ENCODE data around the gene ZC3H4. TPM values are rescaled to one million over a fixed set of nuclear protein-coding genes. Genes with fewer than 3 reads are reported as not detected.
A peak's percentile ranks its signal among the peaks of the same experiment; 100 is the strongest.
"Not testable (repeated sequence)": the region's sequence is repeated elsewhere in the genome, so short reads cannot be mapped to it uniquely, and the experiment has no call there.

Gene ZC3H4
- total RNA-seq, 1 donor from 2014 or later = 56.7 TPM

- Mint-ChIP-seq H3K9me3 (ENCODE audit: unreplicated experiment) (no peaks in the 10 kb centered on the region), H3K4me1 (ENCODE audit: unreplicated experiment) (peaks cover 28% of the 10 kb centered on the region), H3K36me3 (ENCODE audit: low read depth, unreplicated experiment) (peaks cover 6% of the 10 kb centered on the region), H3K4me3 (ENCODE audit: unreplicated experiment) (no peak overlapping the region), H3K27me3 (ENCODE audit: unreplicated experiment) (no peaks in the 10 kb centered on the region), H3K27ac (ENCODE audit: unreplicated experiment) (no peak overlapping the region)
- DNase-seq (ENCODE audit: low spot score) = no peak
- no peak for TF ChIP-seq CTCF (IDR thresholded peaks at IDR 0.05; ENCODE audit: unreplicated experiment)
These were observed 8.9 kb downstream of the ZC3H4 start for GRCh38 chr19:47104680-47105079.

- Mint-ChIP-seq H3K27ac (ENCODE audit: unreplicated experiment) (no peak overlapping the region), H3K27me3 (ENCODE audit: unreplicated experiment) (no peaks in the 10 kb centered on the region), H3K9me3 (ENCODE audit: unreplicated experiment) (no peaks in the 10 kb centered on the region), H3K4me1 (ENCODE audit: unreplicated experiment) (peaks cover 12% of the 10 kb centered on the region), H3K36me3 (ENCODE audit: low read depth, unreplicated experiment) (peaks cover 3% of the 10 kb centered on the region), H3K4me3 (ENCODE audit: unreplicated experiment) (no peak overlapping the region)
- TF ChIP-seq CTCF (IDR thresholded peaks at IDR 0.05; ENCODE audit: unreplicated experiment) = no peak
- no peak for DNase-seq (ENCODE audit: low spot score)
These were observed 11.1 kb downstream of the ZC3H4 start for GRCh38 chr19:47102346-47103060.

- H3K27ac Mint-ChIP-seq (ENCODE audit: unreplicated experiment); H3K9me3 Mint-ChIP-seq (ENCODE audit: unreplicated experiment); H3K27me3 Mint-ChIP-seq (ENCODE audit: unreplicated experiment); DNase-seq (ENCODE audit: low spot score); H3K4me3 Mint-ChIP-seq (ENCODE audit: unreplicated experiment); H3K4me1 Mint-ChIP-seq (ENCODE audit: unreplicated experiment): not testable (repeated sequence)
- H3K36me3 Mint-ChIP-seq (ENCODE audit: low read depth, unreplicated experiment) = peaks cover 13% of the 10 kb centered on the region
These were observed 12.5 kb downstream of the ZC3H4 start for GRCh38 chr19:47101116-47101515.

- H3K27ac Mint-ChIP-seq (ENCODE audit: unreplicated experiment) = peak overlapping the region; percentile 17
- peaks cover 18% of the 10 kb centered on the region for H3K36me3 Mint-ChIP-seq (ENCODE audit: low read depth, unreplicated experiment)
- H3K9me3 Mint-ChIP-seq (ENCODE audit: unreplicated experiment) = no peaks in the 10 kb centered on the region
- TF ChIP-seq CTCF (IDR thresholded peaks at IDR 0.05; ENCODE audit: unreplicated experiment) = no peak
- no peak overlapping the region for H3K4me3 Mint-ChIP-seq (ENCODE audit: unreplicated experiment)
- peaks cover 2% of the 10 kb centered on the region for H3K27me3 Mint-ChIP-seq (ENCODE audit: unreplicated experiment)
- no peak for DNase-seq (ENCODE audit: low spot score)
- peaks cover 3% of the 10 kb centered on the region for H3K4me1 Mint-ChIP-seq (ENCODE audit: unreplicated experiment)
These were observed 13.3 kb downstream of the ZC3H4 start for GRCh38 chr19:47100290-47100689.

GRCh38 chr19:47099576-47100050 lies 14.0 kb downstream of the ZC3H4 start:
- Mint-ChIP-seq H3K27ac (ENCODE audit: unreplicated experiment) (no peak overlapping the region), H3K27me3 (ENCODE audit: unreplicated experiment) (peaks cover 2% of the 10 kb centered on the region), H3K36me3 (ENCODE audit: low read depth, unreplicated experiment) (peaks cover 18% of the 10 kb centered on the region), H3K4me3 (ENCODE audit: unreplicated experiment) (no peak overlapping the region), H3K4me1 (ENCODE audit: unreplicated experiment) (peaks cover 3% of the 10 kb centered on the region), H3K9me3 (ENCODE audit: unreplicated experiment) (no peaks in the 10 kb centered on the region)
- DNase-seq (ENCODE audit: low spot score) = no peak
- TF ChIP-seq CTCF (IDR thresholded peaks at IDR 0.05; ENCODE audit: unreplicated experiment) = no peak
